Neural cell (in vitro differentiated cells): ENCODE measurements around the gene NME8. TPM values are rescaled to one million over a fixed set of nuclear protein-coding genes. Genes with fewer than 3 reads are reported as not detected.

ENCODE experiments used
- H2AFZ ChIP-seq: fragments of 200-600, 300-800 bp; sonication (generic), shearing (Covaris generic); 2 replicates; pipeline ENCODE4 v1.6.0; 2014; ENCODE audit warnings: low read depth, mild to moderate bottlenecking, antibody characterized with exemption, low read length, moderate library complexity
- H3F3A ChIP-seq: fragments of 200-600 bp; shearing (Covaris generic); 2 replicates; pipeline ENCODE4 v1.6.1; 2016; ENCODE audit warnings: mild to moderate bottlenecking, moderate library complexity, mixed read lengths, antibody characterized with exemption, low read length; ENCODE audit not compliant: insufficient read depth, poor library complexity, severe bottlenecking
- H3K27ac ChIP-seq: fragments of 200-600, 300-800 bp; sonication (generic), shearing (Covaris generic); 2 replicates; pipeline ENCODE4 v1.5.1; 2014; ENCODE audit warnings: mild to moderate bottlenecking, low read length, moderate library complexity
- H3K27me3 ChIP-seq: fragments of 300-800, 200-600 bp; sonication (generic), shearing (Covaris generic); 2 replicates; pipeline ENCODE4 v1.6.0; 2014; ENCODE audit warnings: mild to moderate bottlenecking, low read depth, low read length, moderate library complexity; ENCODE audit not compliant: insufficient read depth
- H3K36me3 ChIP-seq: fragments of 300-800, 200-600 bp; sonication (generic), shearing (Covaris generic); 2 replicates; pipeline ENCODE4 v1.5.1; 2014; ENCODE audit warnings: mild to moderate bottlenecking, antibody characterized with exemption, low read length, moderate library complexity; ENCODE audit not compliant: insufficient read depth
- H3K4me2 ChIP-seq: fragments of 300-800, 200-600 bp; sonication (generic), shearing (Covaris generic); 2 replicates; pipeline ENCODE4 v1.6.0; 2014; ENCODE audit warnings: mild to moderate bottlenecking, low read length
- H3K4me3 ChIP-seq: fragments of 300-800, 200-600 bp; sonication (generic), shearing (Covaris generic); 2 replicates; pipeline ENCODE4 v1.5.1; 2014; ENCODE audit warnings: mild to moderate bottlenecking, low read length, moderate library complexity
- H3K79me2 ChIP-seq: fragments of 200-600 bp; shearing (Covaris generic); replicated peaks from 2 replicates; pipeline ENCODE4 v1.6.0; 2014; ENCODE audit warnings: mild to moderate bottlenecking, low read length, moderate library complexity; ENCODE audit not compliant: insufficient read depth
- H3K9ac ChIP-seq: fragments of 300-800, 200-600 bp; sonication (generic), shearing (Covaris generic); 2 replicates; pipeline ENCODE4 v1.6.1; 2016; ENCODE audit warnings: mild to moderate bottlenecking, low read length, mixed read lengths
- H3K9me2 ChIP-seq: fragments of 200-600 bp; shearing (Covaris generic); 2 replicates; pipeline ENCODE4 v1.6.1; 2016; ENCODE audit warnings: mild to moderate bottlenecking, low read length, mixed read lengths; ENCODE audit not compliant: insufficient read depth
- H3K9me3 ChIP-seq: fragments of 200-600, 300-800 bp; sonication (generic), shearing (Covaris generic); 2 replicates; pipeline ENCODE4 v1.6.1; 2016; ENCODE audit warnings: mild to moderate bottlenecking, mixed run types, low read length, moderate library complexity, mixed read lengths
- H4K20me1 ChIP-seq: fragments of 200-600 bp; shearing (Covaris generic); 2 replicates; pipeline ENCODE4 v1.6.1; 2016; ENCODE audit warnings: mild to moderate bottlenecking, mixed run types; ENCODE audit not compliant: insufficient read depth
- CTCF ChIP-seq: fragments of 450-650 bp; IDR thresholded peaks from 2 replicates; pipeline ENCODE4 v1.5.1; 2014; ENCODE audit warnings: antibody characterized with exemption, mild to moderate bottlenecking, moderate library complexity; ENCODE audit not compliant: poor library complexity, severe bottlenecking
- EP300 ChIP-seq: fragments of 450-650 bp; conservative IDR thresholded peaks from 2 replicates; pipeline ENCODE4 v1.6.1; 2014; ENCODE audit warnings: antibody characterized with exemption, mild to moderate bottlenecking, moderate library complexity; ENCODE audit not compliant: poor library complexity, severe bottlenecking
- EZH2 ChIP-seq: fragments of 200-600, 300-800 bp; shearing (Covaris generic), sonication (generic); IDR thresholded peaks from 2 replicates; pipeline ENCODE4 v1.6.1; 2014; ENCODE audit warnings: antibody characterized with exemption, low read length, borderline replicate concordance, mild to moderate bottlenecking; ENCODE audit not compliant: insufficient read depth, poor library complexity, severe bottlenecking
- MXI1 ChIP-seq: fragments of 450-650 bp; conservative IDR thresholded peaks from 2 replicates; pipeline ENCODE4 v1.6.1; 2014; ENCODE audit warnings: antibody characterized with exemption, mild to moderate bottlenecking; ENCODE audit not compliant: poor library complexity, severe bottlenecking
- POLR2AphosphoS5 ChIP-seq: IDR thresholded peaks from 2 replicates; pipeline ENCODE4 v1.6.1; 2012
- RAD21 ChIP-seq: fragments of 450-650 bp; conservative IDR thresholded peaks from 2 replicates; pipeline ENCODE4 v1.6.1; 2014; ENCODE audit warnings: antibody characterized with exemption, mild to moderate bottlenecking, moderate library complexity
- REST ChIP-seq: IDR thresholded peaks from 2 replicates; pipeline ENCODE4 v1.6.1; 2012; ENCODE audit warnings: borderline replicate concordance
- SMC3 ChIP-seq: fragments of 450-650 bp; conservative IDR thresholded peaks from 2 replicates; pipeline ENCODE4 v1.6.1; 2014; ENCODE audit warnings: antibody characterized with exemption, mild to moderate bottlenecking, moderate library complexity; ENCODE audit not compliant: poor library complexity
- TAF1 ChIP-seq: IDR thresholded peaks from 2 replicates; pipeline ENCODE4 v1.6.1; 2012; ENCODE audit warnings: low read depth
- polyA plus RNA-seq: library from polyadenylated mRNA; depleted of rRNA; stranded (reverse); fragments of >200 nt; gene quantifications from 2 replicates; pipeline ENCODE4 v1.2.3, GENCODE V29; 2014

Gene NME8
- polyA plus RNA-seq, 1 donor from 2014 or later = not detected

DNA sequence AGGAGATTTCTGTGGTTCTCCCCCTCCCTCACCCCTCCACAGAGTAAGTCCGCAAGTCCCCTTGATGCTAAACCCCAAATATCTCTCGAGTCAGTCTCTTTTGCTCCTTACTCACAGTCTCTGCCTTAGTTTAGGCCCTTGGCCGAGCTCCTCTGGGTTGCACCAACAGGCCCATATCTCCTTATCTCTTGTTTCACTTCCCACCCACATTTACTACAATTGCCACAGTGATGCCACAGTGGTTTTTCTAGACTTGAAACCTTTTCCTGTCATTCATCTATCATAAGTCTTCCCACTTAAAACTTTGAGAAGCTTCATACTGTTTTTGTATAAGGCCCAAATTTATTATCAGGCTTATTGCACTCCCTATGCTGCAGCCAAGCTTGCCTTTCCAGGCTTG is 23.4 kb upstream of the NME8 start:
- Histone ChIP-seq H3K79me2 (no peaks in the 10 kb centered on the region), H3K9me3 (peaks cover 5% of the 10 kb centered on the region), H4K20me1 (no peaks in the 10 kb centered on the region), H3K9ac (no peak overlapping the region), H3K9me2 (no peaks in the 10 kb centered on the region), H3K27ac (no peak overlapping the region), H3K36me3 (no peaks in the 10 kb centered on the region), H3F3A (no peaks in the 10 kb centered on the region), H2AFZ (no peak overlapping the region), H3K4me3 (no peak overlapping the region), H3K4me2 (no peak overlapping the region), H3K27me3 (no peaks in the 10 kb centered on the region)
- TF ChIP-seq EZH2 (no peak), RAD21 (no peak), REST (no peak), MXI1 (no peak), TAF1 (no peak), CTCF (no peak), POLR2AphosphoS5 (no peak), SMC3 (no peak), EP300 (no peak)

DNA sequence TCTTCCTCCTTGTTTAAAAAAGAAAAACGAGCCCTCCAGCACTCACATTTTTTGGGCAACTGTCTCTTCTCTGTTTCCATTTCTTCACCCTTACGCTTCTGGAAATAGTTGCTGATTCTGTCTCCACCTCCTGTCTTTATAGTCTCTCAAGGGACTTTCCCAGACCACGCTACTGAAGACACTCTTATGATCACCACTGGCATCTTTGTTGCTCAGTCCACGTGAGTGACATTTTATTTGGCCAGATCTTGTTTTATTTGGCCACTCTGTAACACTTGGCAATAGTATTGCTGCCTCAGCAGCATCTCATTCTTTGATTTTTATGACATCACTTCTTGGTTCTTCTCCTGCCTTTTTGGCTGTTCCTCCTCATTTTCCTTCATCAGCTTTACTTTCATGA is 21.6 kb upstream of the NME8 start:
- H3K9ac ChIP-seq = no peak overlapping the region
- no peak overlapping the region for H3K27ac ChIP-seq
- TF ChIP-seq MXI1 (no peak), TAF1 (no peak), REST (no peak), EZH2 (no peak), POLR2AphosphoS5 (no peak), CTCF (no peak), EP300 (no peak), RAD21 (no peak), SMC3 (no peak)
- H3K36me3 ChIP-seq = no peaks in the 10 kb centered on the region
- no peaks in the 10 kb centered on the region for H3F3A ChIP-seq
- H3K9me3 ChIP-seq = no peaks in the 10 kb centered on the region
- no peaks in the 10 kb centered on the region for H3K9me2 ChIP-seq
- no peak overlapping the region for H2AFZ ChIP-seq
- H3K4me3 ChIP-seq = no peak overlapping the region
- no peak overlapping the region for H3K4me2 ChIP-seq
- no peaks in the 10 kb centered on the region for H3K27me3 ChIP-seq
- no peaks in the 10 kb centered on the region for H3K79me2 ChIP-seq
- no peaks in the 10 kb centered on the region for H4K20me1 ChIP-seq
